ENCODE results near the gene SUPT20HL1.
"Not testable (repeated sequence)": the region's sequence is repeated elsewhere in the genome, so short reads cannot be mapped to it uniquely, and the experiment has no call there.

SUPT20HL1 gene

DNA sequence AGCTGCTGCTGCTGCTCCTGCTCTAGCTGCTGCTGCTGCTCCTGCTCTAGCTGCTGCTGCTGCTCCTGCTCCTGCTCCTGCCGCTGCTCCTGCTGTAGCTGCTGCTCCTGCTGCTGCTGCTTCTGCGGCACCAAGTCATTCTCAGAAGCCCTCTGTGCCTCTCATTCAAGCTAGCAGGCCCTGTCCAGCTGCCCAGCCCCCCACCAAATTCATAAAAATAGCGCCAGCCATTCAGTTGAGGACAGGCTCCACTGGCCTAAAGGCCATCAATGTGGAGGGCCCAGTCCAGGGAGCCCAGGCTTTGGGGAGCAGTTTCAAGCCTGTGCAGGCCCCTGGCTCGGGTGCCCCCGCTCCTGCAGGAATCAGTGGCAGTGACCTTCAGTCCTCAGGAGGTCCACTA, 3.9 kb downstream of the SUPT20HL1 start:
- DNase-seq = no peak

DNA sequence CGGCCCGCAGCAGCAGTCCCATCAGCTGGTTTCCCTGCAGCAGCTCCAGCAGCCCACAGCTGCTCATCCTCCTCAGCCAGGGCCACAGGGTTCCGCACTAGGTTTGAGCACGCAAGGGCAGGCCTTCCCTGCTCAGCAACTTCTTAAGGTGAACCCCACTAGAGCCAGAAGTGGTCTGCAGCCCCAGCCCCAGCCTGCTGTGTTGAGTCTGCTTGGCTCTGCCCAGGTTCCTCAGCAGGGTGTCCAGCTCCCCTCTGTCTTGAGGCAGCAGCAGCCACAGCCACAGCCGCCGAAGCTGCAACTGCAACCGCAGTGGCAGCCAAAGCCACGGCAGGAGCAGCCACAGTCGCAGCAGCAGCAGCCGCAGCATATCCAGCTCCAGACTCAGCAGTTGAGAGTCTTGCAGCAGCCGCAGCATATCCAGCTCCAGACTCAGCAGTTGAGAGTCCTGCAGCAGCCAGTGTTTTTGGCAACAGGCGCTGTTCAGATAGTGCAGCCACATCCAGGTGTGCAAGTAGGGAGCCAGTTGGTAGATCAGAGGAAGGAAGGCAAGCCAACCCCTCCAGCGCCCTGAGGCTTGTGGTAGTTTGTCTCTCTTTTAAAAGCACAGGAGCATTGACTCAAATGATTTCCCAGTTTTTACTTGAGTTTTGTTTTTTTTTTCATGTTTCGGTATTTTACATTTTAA, 4.6 kb downstream of the SUPT20HL1 start:
- DNase-seq = no peak

DNA sequence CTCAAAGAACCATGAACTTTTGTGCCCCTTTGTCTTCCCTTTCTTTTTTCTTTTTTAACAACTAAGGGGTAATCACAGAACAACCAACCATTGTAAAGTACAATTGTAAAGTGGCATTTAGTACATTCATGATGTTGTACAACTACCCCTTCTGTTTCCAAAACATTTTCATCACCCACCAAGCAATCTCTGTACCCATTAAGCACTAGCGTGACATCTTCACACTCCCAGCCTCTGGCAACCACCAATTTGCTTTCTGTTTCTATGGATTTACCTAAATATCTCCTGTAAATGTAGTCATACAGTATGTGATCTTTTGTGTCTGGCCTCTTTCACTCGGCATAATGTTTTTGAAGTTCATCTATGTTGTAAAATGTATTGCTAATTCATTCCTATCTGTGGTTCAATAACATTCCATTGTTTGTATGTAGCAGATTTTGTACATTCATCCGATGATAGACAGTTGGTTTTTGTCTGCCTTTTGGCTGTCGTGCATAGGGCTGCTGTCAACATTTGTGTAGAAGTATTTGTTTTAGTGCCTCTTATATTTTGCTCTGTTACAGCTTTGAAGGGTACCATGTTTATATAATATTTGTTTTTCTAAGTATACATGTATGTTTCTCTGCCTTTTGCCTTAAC, 6.4 kb downstream of the SUPT20HL1 start:
- DNase-seq = not testable (repeated sequence)

DNA sequence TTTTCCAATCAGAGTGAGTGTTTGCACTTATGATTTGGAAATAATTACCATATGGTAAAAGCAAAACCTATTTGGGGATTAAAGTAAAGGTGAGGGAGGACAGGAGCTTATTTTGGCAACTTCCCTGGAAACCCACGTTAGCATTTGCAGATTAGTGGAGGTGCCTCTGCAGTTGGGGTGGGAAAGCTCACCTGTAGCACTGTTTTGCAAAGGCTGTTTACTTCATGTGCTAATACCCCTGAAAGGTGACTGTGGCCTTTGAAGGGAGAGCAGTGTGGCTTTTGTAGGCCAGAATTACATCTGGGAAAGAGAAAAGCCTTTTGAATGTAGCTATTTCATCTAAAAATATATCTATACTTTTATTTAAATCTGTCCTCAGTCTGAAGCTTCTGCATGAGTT, 9.4 kb downstream of the SUPT20HL1 start:
- no peak for DNase-seq

DNA sequence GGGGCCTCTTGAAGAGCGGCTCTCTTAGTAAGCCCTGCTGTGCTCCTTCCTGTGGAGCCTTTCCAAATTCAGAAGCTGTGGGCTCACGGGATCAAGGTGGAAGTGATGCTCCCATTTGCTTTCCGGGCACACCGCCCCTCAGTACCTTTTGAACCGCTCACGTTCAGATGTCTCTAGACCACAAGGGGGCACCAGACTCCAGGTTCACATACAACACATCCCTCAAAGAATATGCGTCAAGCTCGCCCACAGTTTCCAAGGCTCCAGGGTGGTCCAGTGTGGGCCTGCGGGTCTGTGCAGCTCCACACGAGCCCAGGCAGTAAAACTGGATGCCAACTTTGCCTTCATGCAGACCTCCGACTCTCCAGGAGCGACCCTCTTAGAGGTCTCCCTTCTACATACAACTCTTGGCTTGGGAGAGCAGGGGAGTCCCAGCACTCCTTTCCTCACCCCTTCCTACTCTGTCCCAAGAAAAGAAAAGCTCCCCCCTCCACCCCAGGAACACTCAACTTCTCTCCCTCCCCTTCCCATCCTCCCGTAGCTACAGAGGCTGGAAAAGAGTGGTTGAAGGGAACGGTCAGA, 11.0 kb downstream of the SUPT20HL1 start:
- peak; percentile 28 for DNase-seq

GRCh38 chrX:24372021-24372763, 11.8 kb downstream of the SUPT20HL1 start:
- DNase-seq = no peak

DNA sequence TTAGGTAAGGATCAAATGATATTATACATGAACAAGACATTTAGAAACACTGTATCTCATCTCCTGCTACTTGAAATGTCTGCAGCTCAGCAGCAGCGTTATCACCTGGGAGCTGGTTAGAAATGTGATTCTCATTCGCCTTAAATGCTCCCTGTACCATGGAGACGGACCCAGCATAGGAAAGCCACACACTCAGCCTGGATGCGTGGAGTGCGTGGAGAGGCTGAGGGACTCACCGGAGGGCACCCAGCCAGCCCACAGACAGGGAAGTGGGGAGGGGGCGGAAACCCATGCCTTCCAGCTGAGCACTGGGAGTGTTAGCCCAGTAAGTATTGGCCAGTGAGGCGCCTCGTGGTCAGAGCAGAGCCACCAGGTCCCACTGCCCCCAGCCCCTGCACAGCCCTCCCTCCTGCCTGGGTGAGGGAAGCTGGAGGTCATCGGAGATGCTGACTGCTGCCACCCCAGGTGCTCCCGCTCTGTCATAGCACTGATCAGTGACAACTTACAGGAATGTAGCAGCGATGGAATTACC, 15.2 kb downstream of the SUPT20HL1 start:
- no peak for DNase-seq

GRCh38 chrX:24376403-24376802, 16.0 kb downstream of the SUPT20HL1 start:
- DNase-seq = no peak

DNA sequence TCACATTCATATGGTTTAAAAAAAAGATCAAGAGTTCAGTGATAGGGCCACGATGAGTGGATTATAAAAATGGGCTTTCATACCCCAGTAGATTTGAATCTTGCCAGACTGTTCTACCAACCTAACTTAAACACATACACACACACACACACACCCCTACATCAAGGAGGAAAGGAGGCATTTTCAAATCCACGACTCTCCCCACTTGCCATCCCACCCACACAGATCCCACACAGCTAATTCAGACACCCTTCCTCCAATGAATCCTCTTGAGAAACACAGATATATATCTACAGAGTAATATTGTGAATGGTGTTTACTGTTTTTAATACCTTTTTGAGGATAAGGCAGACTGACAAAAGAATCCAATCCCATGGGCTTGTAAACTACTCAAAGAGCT, 16.8 kb downstream of the SUPT20HL1 start:
- DNase-seq = no peak

GRCh38 chrX:24377911-24378468, 17.6 kb downstream of the SUPT20HL1 start:
- no peak for DNase-seq

DNA sequence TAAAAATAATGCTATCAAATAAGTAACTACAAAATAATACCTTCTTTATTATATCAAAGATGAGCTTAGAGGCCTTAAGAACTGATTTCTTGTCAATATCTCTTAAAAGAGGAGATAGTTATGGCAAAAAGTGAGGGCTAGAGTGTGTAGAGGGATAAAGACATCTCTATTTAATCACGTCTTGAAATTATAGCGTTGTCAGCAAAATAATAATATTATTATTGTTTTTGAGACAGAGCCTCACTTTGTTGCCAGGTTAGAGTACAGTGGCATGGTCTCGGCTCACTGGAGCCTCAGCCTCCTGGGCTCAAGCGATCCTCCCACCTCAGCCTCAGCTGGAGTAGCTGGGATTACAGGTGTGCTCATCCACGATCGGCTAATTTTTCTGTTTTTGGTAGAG, 18.3 kb downstream of the SUPT20HL1 start:
- DNase-seq = no peak

GRCh38 chrX:24380262-24381187, 20.1 kb downstream of the SUPT20HL1 start:
- no peak for DNase-seq

DNA sequence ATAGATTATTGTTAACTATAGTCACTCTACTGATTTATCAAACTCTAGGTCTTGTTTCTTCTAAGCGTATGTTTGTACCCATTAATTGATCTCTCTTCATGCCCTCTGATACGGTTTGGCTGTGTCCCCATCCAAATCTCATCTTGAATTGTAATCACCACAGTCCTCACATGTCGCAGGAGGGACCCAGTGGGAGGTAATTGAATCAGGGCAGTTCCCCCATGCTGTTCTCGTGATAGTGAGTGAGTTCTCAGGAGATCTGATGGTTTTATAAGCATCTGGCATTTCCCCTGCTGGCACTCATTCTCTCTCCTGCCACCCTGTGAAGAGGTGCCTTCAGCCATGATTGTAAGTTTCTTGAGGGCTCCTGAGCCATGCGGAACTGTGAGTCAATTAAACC, 21.9 kb downstream of the SUPT20HL1 start:
- not testable (repeated sequence) for DNase-seq

GRCh38 chrX:24387724-24388123, 27.3 kb downstream of the SUPT20HL1 start:
- DNase-seq = no peak

DNA sequence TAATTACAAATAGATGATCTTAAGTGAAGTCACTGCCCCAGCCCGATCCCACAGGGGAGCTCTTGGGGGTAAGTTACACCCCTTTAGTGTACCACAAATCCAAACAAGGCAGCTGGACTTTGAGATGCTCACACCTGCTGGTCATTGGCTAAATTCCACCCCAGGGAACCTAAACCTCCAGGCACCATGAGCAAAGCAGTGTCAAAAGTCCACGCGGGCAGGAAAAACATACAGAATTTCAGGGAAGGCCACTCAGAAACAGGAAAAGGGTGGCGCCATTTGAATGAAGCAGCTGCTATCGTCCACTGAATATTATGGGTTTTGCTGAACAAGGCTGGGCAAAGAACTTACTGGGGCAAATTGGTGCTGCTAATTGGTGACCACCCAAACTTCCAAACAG, 30.9 kb downstream of the SUPT20HL1 start:
- DNase-seq = no peak

- DNase-seq = no peak
Measured at GRCh38 chrX:24391843-24392242, 31.4 kb downstream of the SUPT20HL1 start.

GRCh38 chrX:24392709-24393108, 32.3 kb downstream of the SUPT20HL1 start:
- DNase-seq = no peak

DNA sequence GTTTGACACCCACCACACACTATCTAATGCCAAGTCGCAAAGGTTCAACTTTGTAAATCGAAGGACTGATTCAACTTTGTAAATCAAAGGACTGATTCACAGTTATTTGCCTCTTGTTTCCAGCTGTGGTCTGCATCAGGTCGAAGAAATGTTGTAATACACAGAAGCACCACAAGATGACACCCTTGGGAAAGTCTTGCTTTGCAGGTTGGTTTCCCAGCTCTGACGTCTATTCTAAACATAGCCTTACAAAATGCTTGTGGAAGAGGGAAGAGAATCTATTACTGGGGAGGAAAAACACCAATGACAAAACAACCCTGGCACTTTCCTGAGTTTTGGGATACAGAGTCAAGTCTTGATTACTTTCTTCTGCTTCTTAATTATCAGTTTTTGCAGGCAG, 35.3 kb downstream of the SUPT20HL1 start:
- peak; percentile 55 for DNase-seq

DNA sequence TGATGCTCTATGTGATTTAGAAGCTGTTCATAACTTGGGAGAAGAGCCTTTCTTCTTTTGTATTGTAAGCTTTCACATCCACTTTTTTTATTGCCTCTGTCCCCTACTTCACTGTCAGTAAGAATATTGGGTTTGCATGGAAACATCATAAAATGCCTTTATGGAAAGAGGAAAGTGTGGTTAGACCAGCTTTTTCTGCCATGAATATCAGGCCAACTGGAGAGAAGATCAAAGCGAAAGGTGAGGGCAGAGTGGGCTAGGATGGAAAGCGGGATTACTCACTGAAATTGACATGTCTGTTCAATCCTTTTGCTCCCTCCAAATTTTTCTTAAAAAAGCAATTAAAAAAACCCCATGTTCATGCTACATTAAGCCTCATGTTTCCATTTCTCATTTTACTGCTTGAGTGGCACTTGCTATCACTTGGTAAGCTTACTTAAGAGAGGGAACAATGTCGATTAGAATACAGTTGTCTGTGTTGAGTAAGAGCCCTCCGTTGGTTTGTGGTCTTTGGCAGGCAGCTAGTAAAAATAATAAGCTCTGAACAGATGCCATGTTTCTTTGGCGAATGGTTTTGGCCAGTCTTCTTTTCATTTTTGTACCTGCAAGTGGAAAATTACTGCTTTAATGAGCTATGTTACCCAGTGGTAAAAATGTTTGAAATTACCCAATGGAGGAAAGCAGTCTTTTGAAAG, 35.9 kb downstream of the SUPT20HL1 start:
- peak; percentile 1 for DNase-seq

DNA sequence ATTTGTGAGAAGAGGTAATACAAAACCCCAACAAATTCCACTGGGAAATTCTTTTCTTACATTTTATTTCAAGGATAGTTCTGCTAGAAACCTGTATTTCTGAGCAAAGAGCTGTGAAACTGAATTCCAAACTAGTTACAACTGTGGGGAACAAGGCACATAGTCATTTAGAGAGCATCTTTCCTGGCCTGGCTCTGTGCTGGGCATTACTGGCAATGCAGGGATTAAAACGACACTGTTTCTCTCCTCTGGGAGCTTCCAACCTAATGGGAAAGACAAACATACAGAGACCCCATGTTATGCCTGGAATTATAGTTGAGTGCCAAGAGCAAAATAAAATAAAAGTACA, 36.5 kb downstream of the SUPT20HL1 start:
- no peak for DNase-seq

DNA sequence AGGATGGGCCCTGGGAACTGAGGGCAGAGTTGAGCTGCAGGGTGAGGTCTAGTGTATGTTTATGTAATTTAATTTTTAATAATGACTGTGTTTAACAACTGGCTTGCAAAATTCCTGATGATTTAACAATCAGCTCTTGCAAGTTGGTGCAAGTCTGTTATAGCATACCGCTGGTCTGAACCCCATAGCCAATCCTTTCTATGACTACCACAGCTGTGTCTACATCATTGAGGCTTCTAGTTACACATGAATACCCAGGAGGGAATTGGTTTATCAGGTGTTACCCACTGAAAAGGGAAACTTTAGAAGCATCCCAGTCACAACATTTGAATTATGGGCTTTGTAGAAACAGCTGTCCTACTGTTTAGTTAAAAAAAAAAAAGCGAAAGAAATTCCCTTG, 38.3 kb downstream of the SUPT20HL1 start:
- DNase-seq = no peak

GRCh38 chrX:24399550-24399949, 39.1 kb downstream of the SUPT20HL1 start:
- DNase-seq = no peak

All from NCI-H510A treated with DMSO at 0.1 percent for 48 hours (cell line).